Activated naive CD8-positive, alpha-beta T cell (primary cell): ENCODE measurements around the gene PKNOX2.

Experiments
- H3K27ac Mint-ChIP-seq: one replicate; pipeline ENCODE4 v1.8.0; 2021; ENCODE audit warnings: mixed read lengths
- H3K27me3 Mint-ChIP-seq: one replicate; pipeline ENCODE4 v1.8.0; 2021; ENCODE audit warnings: mixed read lengths
- H3K36me3 Mint-ChIP-seq: one replicate; pipeline ENCODE4 v1.8.0; 2021; ENCODE audit warnings: mixed read lengths
- H3K4me1 Mint-ChIP-seq: one replicate; pipeline ENCODE4 v1.8.0; 2021; ENCODE audit warnings: low read depth, mixed read lengths
- H3K4me3 Mint-ChIP-seq: one replicate; pipeline ENCODE4 v1.8.0; 2021; ENCODE audit warnings: mild to moderate bottlenecking, mixed read lengths
- H3K9me3 Mint-ChIP-seq: one replicate; pipeline ENCODE4 v1.8.0; 2021; ENCODE audit warnings: low read depth, mixed read lengths

PKNOX2 gene

DNA sequence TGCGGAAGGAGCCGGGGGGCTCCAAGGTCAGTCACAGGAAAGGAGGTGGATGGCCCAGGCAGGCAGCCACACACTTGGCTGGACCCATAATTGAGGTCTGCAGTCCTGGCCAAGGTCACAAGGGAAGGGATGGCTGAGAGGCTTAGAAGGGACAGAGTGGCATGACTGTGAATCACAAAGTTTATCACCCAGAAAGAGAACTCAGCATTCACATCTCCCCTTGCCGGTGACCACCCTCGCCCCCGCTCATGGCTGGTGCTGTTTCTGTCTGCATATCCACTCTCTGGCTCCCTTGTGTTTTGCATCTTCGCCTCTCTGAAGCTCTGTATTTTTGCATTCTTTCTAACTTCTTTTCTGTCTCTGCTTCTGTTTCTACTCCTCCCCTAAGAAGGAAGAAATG, 214.0 kb downstream of the PKNOX2 start:
- no peak overlapping the region for H3K27ac Mint-ChIP-seq
- H3K9me3 Mint-ChIP-seq = no peaks in the 10 kb centered on the region
- H3K4me3 Mint-ChIP-seq = no peak overlapping the region
- no peaks in the 10 kb centered on the region for H3K4me1 Mint-ChIP-seq
- H3K27me3 Mint-ChIP-seq = peaks cover 12% of the 10 kb centered on the region
- no peaks in the 10 kb centered on the region for H3K36me3 Mint-ChIP-seq

DNA sequence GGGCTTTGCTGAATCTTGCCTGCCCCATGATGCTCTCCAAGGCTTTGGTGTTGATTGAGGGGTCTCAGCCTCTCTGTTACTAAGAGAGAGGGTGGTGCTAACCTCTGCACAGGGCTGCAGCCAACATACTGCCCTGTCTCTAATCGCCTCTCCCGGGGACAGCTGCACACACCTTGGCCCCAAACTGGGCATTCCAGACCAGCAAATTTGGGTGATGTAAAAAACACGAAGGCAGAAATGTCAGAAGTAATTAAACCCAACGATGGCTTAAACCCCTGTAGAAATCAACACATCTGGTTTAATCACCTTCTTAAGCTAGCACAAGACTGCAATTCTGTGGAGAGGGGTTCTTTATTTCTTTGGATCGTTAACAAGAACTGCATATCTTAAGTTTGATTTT, 215.0 kb downstream of the PKNOX2 start:
- no peaks in the 10 kb centered on the region for H3K36me3 Mint-ChIP-seq
- no peaks in the 10 kb centered on the region for H3K4me1 Mint-ChIP-seq
- H3K27me3 Mint-ChIP-seq = peaks cover 12% of the 10 kb centered on the region
- no peak overlapping the region for H3K27ac Mint-ChIP-seq
- no peak overlapping the region for H3K4me3 Mint-ChIP-seq
- H3K9me3 Mint-ChIP-seq = no peaks in the 10 kb centered on the region

DNA sequence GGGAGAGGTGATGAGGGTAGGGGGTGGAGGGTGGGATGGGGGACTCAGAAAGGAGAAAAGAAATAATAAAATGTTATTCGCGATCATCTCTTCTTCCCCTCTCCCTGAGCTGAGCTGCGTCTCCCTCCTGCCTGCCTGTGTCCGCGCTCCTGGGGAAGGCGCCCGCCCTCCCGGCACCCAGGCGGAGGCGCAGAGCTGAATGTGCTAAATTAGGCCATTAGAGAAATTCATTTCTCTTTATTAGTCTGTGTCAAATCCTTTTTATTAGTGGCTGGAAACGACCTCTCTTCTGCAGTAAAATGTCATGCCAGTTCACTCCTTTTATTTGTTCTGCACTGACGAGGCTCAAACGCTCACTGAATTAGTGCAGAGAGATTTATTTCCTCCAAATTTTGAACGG, 215.4 kb downstream of the PKNOX2 start:
- Mint-ChIP-seq H3K4me3 (no peak overlapping the region), H3K9me3 (no peaks in the 10 kb centered on the region), H3K27ac (no peak overlapping the region), H3K27me3 (peaks cover 12% of the 10 kb centered on the region), H3K36me3 (no peaks in the 10 kb centered on the region), H3K4me1 (no peaks in the 10 kb centered on the region)

DNA sequence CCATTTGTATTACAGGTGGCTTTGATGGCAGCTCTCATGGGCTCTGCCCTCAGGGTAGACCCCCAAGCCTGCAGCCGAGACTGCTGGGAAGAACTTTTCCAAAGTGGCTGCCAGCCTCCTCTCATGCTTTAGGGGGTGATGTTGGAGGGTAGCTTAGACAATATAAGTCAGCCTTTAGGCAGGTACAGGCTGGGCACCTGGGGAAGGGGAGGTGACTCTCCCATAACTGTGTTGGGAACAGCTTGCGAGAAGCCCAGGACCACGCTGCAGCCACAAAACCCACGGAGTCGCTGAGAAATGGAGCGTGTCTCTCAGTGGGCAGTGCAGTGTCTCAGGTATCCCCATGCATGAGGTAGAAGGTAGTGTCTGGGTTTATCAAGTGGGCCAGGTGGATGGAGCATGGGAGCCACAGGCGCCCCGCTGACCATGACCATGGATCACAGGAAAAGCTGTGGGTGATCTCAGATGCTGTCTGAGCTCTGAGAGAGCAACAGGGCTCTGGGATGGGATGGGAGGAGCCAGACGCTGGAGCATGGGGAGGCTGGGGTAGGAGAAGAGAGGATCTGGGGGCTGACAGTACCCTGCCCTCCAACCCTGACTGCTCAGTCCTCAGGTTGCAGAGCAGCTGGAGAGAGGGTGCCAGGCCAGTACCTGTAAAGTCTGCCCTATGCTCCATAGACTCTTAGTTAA, 216.3 kb downstream of the PKNOX2 start:
- Mint-ChIP-seq H3K27ac (no peak overlapping the region), H3K36me3 (no peaks in the 10 kb centered on the region), H3K9me3 (no peaks in the 10 kb centered on the region), H3K4me1 (no peaks in the 10 kb centered on the region), H3K4me3 (no peak overlapping the region), H3K27me3 (peaks cover 10% of the 10 kb centered on the region)

DNA sequence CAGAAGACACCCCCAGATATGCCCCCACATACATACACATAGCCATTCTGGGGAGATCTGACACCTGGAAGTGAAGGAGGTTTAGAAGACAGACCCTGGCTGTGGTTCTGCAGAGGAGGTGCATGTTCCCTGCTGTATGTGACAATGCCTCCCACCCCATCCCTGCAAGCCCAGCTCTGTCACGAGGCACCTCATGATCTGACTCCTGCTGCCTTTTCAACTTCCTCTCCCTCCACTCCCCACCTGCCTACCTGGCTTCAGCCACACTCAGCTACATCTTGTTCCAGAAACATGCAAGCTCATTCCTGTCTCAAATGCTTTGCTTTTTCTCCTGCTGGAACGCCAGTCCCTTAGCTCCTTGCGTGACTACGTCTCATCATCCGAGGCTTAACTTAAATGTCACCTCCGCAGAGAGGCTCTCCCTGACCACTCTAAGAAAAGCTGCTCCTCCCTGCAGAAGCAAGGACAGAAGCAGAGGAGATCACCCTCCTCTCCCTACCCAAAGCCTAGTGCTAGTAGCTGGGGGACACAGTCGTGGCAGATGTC, 217.0 kb downstream of the PKNOX2 start:
- no peak overlapping the region for H3K27ac Mint-ChIP-seq
- H3K9me3 Mint-ChIP-seq = no peaks in the 10 kb centered on the region
- H3K27me3 Mint-ChIP-seq = peaks cover 10% of the 10 kb centered on the region
- H3K4me1 Mint-ChIP-seq = no peaks in the 10 kb centered on the region
- H3K4me3 Mint-ChIP-seq = no peak overlapping the region
- H3K36me3 Mint-ChIP-seq = no peaks in the 10 kb centered on the region

DNA sequence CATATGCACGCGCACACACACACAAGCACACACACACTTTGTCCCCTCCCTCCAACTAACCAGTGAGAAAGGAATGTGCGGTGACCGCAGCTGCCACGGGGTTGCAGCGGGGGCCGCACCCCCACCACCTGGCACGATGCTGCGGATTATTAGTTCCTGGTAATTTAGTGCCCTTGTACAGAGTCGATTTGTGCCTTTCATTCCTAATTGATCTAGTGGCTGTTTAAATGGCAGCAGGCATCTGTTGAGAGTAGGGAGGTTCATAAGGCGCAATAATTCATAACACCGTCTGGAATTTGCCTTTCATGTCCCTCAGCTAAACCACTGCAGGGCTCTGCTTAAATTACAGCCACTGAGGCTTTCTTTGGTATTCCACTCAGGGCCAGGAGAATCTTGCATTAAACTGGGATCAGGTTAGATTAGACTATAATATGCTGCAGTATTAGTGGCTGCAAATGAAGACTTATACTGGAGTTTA, 217.8 kb downstream of the PKNOX2 start:
- peaks cover 10% of the 10 kb centered on the region for H3K27me3 Mint-ChIP-seq
- H3K9me3 Mint-ChIP-seq = no peaks in the 10 kb centered on the region
- H3K36me3 Mint-ChIP-seq = no peaks in the 10 kb centered on the region
- no peaks in the 10 kb centered on the region for H3K4me1 Mint-ChIP-seq
- no peak overlapping the region for H3K4me3 Mint-ChIP-seq
- H3K27ac Mint-ChIP-seq = no peak overlapping the region

DNA sequence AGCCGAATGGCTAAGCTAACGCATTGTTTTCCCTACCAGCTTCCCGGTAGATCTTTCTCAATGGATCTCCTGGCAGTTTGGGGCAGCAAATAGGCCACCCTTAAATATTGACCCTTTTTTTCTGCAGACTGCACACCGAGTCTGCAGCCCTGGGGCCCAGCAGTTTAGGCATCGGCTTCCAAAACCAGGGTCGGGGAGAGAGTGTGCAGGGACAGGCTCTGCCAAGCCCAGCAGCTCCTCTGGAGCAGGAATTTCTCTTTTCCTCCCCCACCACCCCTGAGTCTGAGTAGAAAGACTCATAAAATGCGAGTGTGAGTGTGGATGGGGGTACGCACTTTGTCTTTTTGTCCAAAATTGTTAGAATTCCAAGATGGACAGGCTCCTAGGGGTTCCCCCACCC, 218.3 kb downstream of the PKNOX2 start:
- no peak overlapping the region for H3K4me3 Mint-ChIP-seq
- no peaks in the 10 kb centered on the region for H3K9me3 Mint-ChIP-seq
- no peaks in the 10 kb centered on the region for H3K4me1 Mint-ChIP-seq
- H3K27ac Mint-ChIP-seq = no peak overlapping the region
- H3K36me3 Mint-ChIP-seq = no peaks in the 10 kb centered on the region
- H3K27me3 Mint-ChIP-seq = peaks cover 10% of the 10 kb centered on the region

DNA sequence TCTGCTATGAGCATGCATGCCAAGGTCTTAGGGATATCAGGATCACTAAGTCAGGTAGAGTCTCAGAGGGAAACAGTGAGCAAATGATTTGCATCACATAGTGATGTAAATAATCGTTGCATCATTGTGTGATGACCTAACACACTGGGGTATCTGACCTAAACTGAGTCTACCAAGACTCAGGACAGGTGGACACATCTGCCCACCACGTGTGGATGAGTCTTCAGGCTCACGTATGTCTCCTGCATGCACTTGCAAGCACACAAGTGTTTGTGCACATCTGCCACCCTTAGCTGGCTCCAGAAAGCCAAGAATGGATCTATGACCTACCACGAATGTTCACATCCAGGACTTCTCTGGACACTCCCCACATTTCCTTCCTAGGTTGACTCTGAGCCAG, 220.3 kb downstream of the PKNOX2 start:
- no peak overlapping the region for H3K4me3 Mint-ChIP-seq

DNA sequence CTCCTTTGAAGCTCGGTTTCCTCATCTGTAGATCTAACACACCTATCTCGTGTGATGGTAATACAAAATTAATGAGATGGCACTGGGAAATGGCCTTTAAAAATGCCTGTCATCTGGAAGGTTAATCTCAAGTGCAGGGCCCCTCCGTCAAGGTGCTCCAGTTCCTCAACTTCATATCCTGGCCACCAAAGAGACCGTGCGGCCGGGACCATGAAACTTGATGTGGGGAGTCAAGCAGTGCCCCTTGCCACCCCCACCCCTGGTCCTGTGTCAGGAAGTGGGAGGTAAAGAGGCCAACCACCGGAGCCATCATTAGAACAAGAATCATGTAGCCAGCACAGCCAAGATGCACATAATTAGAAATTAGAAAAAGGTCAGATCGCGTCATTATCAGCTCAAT, 223.3 kb downstream of the PKNOX2 start:
- Mint-ChIP-seq H3K4me3 (no peak overlapping the region), H3K9me3 (no peaks in the 10 kb centered on the region), H3K4me1 (no peaks in the 10 kb centered on the region), H3K27me3 (peaks cover 4% of the 10 kb centered on the region), H3K27ac (no peak overlapping the region), H3K36me3 (no peaks in the 10 kb centered on the region)

More for the DNA sequence above, 220.3 kb downstream of the PKNOX2 start:
- H3K27me3 Mint-ChIP-seq = peaks cover 7% of the 10 kb centered on the region
- H3K4me1 Mint-ChIP-seq = no peaks in the 10 kb centered on the region
- no peak overlapping the region for H3K27ac Mint-ChIP-seq
- H3K36me3 Mint-ChIP-seq = no peaks in the 10 kb centered on the region
- H3K9me3 Mint-ChIP-seq = no peaks in the 10 kb centered on the region

DNA sequence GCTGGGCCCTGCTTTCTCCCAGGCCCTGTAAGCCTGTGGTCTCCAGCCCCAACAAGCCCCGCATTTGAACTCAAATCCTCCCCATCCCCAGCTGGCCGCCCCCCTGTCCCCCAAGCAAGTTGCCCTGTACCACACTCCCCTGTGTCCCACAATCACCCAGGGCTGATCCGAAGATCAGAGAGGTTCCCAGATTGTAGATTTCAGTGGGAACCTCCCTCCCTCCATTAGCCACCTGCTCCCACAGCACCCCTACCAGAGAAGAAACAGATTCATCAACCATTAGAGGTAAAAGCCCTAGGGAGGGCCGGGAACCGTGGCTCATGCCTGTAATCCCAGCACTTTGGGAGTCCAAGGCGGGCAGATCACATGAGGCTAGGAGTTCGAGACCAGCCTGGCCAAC, 224.1 kb downstream of the PKNOX2 start:
- no peaks in the 10 kb centered on the region for H3K9me3 Mint-ChIP-seq
- H3K36me3 Mint-ChIP-seq = no peaks in the 10 kb centered on the region
- peaks cover 6% of the 10 kb centered on the region for H3K27me3 Mint-ChIP-seq
- no peak overlapping the region for H3K27ac Mint-ChIP-seq
- no peaks in the 10 kb centered on the region for H3K4me1 Mint-ChIP-seq
- H3K4me3 Mint-ChIP-seq = no peak overlapping the region

DNA sequence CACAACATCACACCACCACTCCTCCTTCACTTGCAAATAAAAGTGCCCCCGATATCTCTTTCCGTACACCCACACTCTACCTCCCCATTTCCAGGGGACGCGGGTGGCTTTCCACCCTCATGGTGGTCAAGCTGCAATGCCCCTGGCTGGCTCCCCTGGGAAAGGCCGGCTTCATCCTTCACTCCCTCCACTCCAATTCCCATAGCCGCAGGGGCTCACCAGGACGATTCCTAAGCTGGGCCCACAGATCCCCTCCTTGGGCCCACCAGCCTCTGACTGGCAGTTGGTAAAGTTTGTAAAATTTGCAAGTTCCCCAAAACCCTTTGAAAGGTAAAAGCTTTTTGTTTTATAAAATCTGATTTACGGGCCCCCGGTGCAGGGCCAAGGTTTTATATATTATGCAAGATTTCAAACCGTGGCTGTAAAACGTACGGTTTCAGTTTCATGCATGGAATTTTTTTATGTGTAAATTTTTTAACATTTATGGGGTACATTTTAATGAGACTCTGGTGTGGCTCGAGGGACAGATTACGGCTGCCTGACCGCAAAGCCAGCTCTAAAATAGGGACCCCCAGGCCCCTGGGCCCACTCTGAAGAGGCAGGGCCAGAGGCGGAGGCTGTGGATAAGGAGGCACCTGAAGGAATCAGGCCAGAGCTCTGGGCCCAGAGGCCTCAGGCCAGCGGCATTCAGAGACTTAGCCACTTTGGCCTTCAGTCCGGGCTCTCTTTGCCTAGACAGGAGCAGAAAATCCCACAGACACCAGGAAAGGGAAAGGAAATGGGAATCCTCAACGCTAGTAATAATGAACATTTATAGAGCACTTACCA, 225.0 kb downstream of the PKNOX2 start:
- Mint-ChIP-seq H3K36me3 (no peaks in the 10 kb centered on the region), H3K27ac (no peak overlapping the region), H3K9me3 (no peaks in the 10 kb centered on the region), H3K4me3 (no peak overlapping the region), H3K27me3 (peaks cover 6% of the 10 kb centered on the region), H3K4me1 (no peaks in the 10 kb centered on the region)

DNA sequence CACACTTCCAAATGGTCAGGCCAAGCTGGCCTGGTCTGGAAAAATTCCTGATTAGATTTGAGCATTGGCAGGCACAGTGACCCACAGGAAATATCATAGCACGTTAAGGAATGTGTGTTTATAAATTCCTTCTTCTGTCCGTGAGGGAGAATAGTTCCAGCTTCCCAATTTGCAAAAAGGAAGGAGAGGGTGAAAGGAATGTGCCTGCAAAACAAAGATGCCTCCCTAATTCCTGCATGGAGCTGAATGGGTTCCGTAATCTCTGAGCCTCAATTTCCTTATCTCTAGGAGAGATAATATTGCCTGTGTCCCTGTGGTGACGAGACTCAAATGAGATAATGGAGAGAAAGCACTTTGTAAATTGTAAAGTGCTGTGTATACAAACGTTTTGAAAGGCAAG, 226.4 kb downstream of the PKNOX2 start:
- Mint-ChIP-seq H3K9me3 (no peaks in the 10 kb centered on the region), H3K36me3 (no peaks in the 10 kb centered on the region), H3K27me3 (peaks cover 8% of the 10 kb centered on the region), H3K27ac (no peak overlapping the region), H3K4me3 (no peak overlapping the region), H3K4me1 (no peaks in the 10 kb centered on the region)

DNA sequence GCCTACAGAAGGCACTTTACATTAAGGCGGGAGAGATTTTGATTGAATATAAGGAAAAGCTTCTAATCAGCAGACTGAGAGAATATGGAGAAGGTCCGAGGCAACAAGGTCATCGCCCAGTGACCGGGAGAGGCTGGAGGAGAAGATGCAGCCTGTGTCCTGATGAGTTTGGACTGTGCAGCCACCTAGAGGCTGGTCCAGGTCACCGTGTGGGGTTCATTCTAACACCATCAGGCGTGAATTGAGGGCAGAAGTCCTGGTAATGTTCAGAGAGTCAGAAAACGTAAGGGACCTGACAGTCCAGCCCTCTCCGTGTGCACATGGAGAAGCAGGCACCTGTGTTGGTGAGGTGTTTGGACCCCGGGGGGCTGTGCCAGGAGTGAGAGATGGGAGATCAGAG, 228.8 kb downstream of the PKNOX2 start:
- H3K9me3 Mint-ChIP-seq = no peaks in the 10 kb centered on the region
- H3K27me3 Mint-ChIP-seq = peaks cover 10% of the 10 kb centered on the region

DNA sequence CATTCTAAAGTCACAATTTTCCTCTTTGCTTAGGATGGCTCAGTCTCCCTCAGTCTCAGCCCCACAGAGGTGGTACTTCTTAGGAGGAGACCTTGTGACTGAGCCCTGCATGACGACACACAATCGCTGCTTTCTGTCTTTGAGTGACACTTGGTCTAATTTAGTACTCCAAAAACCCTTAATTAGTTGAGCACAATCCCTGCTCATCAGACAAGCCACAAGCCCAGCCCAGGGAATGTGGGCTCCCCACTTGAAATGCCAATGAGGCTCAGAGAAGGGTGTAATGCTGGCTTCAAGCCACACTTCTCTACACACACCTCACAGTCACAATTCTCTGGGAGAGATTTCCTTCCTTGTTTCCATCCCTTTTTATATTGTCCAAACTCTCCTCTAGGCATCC, 229.7 kb downstream of the PKNOX2 start:
- no peak overlapping the region for H3K27ac Mint-ChIP-seq
- peaks cover 11% of the 10 kb centered on the region for H3K27me3 Mint-ChIP-seq
- H3K4me1 Mint-ChIP-seq = no peaks in the 10 kb centered on the region
- no peak overlapping the region for H3K4me3 Mint-ChIP-seq
- no peaks in the 10 kb centered on the region for H3K9me3 Mint-ChIP-seq
- no peaks in the 10 kb centered on the region for H3K36me3 Mint-ChIP-seq

More for the DNA sequence above, 228.8 kb downstream of the PKNOX2 start:
- Mint-ChIP-seq H3K4me3 (no peak overlapping the region), H3K4me1 (no peaks in the 10 kb centered on the region), H3K27ac (no peak overlapping the region), H3K36me3 (no peaks in the 10 kb centered on the region)

DNA sequence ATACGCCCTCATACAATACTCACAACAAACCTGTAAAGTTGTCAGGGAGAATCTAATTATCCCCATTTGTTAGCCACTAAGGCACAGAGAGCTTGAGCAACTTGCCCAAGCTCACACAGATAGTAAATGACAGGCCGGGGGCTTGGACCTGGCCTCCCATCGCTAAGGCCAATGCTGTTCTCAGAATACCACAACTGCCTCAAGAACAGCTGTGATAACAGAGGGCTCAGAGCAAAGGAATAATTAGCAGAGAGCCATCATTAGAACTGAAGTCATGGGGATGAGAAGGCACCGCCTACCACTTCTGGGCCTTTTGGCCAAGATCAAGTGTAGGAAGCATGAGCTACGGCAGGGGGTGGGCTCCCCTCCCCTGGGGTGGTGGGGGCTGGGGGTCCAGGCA, 232.9 kb downstream of the PKNOX2 start:
- H3K9me3 Mint-ChIP-seq = no peaks in the 10 kb centered on the region
- no peaks in the 10 kb centered on the region for H3K36me3 Mint-ChIP-seq
- H3K27ac Mint-ChIP-seq = no peak overlapping the region
- H3K4me1 Mint-ChIP-seq = no peaks in the 10 kb centered on the region
- H3K27me3 Mint-ChIP-seq = peaks cover 13% of the 10 kb centered on the region
- no peak overlapping the region for H3K4me3 Mint-ChIP-seq
